ENCODE measurements around the gene RAD51B.

RAD51B gene

DNA sequence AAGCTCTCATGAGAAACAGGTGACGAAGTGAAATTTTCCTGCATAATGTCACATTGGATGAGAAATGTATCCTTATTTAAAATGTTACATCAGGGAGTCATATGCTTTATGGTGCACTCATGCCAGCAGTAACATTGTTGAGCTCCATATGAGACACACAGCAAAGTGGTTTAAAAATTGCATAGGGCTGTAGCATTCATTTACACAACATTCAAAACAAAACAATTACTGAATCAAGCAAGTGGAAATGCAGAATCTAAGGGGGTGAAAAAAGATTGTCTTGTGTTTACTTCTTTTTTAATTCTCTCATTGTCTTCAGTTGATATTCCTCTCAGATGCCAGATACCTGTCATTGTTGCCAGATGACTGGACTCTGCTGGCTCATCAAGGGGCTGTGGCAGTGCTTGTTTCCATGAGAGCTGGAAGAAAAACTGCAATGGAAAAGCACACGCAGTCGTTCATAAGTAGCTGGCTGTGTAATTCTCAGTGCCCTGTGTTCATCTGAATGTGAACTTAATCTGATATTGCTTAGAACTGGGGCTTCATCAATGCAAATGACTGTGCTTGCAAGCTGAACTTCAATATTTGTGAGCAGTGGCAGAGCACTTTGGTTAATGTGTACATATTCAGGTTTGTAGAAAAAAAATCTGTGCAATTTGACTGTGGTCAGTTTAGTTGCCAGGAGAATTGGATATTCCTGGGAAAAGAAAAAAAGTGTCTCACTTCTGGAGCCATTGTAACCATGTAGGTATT, 305.6 kb downstream of the RAD51B start:
- peak; percentile 97 for FAIRE-seq

DNA sequence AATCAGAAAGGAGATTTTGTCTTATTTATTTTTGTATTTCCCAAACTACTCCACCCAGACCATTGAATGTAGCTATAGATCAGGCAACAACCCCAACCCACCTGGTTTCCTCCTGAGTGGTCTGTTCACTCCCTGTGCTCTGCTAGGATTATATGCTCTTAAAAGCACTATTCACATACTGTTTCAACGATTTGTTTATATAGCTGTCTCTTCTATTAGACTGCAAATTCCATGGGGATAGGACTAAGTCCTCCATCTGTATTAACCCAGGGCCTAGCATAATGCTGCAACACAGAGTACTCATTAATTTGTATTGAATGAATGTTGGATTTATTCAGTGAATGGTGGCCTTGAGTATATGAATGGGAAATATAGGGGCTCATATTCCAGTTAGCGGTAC, 307.6 kb downstream of the RAD51B start:
- FAIRE-seq, result peak; percentile 66

DNA sequence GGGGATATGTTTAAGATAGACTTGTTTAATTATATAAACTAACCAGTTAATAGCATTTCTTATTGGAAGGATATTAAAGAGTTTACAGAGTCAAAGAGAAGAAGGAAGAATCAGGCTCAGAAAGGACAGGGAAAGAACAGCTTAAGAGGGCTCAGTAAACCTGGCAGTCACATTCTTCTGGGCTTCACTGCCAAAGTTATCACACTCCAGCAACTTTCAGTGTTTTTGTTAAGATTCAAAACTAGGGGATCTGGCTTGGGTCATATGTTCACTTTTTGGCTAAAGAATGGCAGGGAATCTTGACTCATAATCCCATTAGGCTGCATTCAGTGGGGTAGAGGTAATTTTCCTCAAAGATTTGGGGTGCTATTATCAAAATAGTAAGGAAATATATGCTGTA, 312.3 kb downstream of the RAD51B start:
- FAIRE-seq, result no peak

DNA sequence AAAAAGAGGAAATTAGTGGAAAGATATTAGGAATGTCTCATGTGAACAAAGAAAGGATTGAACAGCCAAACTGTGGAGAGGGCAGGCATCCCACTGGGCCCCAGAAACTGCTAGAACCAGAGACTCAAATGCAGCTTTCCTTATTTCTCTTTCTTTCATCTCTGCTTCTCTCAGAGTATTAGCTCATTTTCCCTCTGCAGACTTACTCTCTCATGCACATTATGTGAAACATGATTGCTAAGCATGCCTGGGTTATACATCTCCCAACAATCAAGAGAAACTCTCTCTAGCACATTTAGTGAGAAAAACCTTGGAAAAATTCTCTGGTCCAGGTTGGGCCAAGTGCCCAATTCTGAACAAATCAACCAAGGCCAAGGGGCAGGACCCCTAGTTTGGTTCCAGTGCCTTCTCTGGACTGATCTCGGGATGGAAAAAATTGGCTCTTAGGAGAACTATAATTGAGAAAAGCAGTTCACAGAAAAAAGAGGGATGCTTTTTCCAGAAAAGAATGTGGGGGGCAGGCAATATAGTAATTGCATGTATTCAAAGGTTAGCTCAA, 313.1 kb downstream of the RAD51B start:
- peak; percentile 99 for FAIRE-seq

DNA sequence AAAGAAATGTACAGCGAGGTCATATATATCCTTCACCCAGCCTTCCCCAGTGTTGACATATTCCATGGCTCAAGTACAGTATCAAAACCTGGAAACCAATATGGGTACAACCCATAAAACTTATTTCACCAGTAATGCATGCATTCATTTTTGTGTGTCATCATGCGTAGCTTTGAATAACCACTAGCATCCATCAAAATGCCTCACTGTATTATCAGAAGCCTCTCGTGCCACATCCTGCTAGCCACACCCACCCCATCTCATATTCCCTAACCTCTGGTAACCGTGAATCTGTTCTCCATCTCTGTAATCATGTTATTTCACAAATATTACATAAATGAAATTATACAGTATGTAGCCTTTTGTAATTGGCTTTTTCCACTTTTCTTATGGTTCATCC, 314.3 kb downstream of the RAD51B start:
- no peak for FAIRE-seq

DNA sequence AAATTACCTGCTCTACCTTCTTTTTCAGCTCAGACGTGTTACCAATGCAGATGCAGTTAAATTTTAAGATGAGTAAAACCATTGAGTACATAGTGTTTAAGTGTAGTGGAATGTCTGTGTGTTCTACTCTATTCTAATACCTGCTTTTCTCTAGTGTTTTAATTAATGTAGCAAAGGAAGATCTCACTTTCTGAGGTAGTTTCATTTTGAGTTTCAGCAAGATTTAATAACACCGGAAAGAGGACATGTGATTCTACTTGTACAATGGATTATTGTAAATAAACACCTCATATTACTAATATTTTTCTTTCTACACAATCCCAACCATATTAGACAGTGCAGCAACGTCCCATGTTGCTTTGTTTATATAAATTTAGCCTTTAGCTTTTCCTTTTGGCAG, 315.4 kb downstream of the RAD51B start:
- FAIRE-seq, result no peak

DNA sequence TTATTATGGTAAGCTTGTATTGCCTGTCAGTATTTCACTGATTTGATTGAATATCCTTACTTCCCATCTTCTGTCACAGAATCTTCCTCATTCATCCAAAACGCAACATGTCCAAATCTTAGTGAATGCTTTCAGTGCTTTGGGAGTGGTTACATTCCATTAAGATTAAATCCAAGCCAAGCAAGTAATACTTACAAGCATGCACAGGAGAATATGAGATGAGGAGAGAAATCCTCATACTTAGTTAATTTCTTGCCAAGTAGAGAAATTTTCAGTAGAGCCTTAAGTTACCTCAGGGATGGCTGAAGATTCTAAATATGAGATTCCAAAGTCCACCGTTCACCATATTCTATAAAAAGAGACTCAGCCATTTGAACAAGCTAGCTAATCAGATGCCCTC, 316.0 kb downstream of the RAD51B start:
- peak; percentile 97 for FAIRE-seq

DNA sequence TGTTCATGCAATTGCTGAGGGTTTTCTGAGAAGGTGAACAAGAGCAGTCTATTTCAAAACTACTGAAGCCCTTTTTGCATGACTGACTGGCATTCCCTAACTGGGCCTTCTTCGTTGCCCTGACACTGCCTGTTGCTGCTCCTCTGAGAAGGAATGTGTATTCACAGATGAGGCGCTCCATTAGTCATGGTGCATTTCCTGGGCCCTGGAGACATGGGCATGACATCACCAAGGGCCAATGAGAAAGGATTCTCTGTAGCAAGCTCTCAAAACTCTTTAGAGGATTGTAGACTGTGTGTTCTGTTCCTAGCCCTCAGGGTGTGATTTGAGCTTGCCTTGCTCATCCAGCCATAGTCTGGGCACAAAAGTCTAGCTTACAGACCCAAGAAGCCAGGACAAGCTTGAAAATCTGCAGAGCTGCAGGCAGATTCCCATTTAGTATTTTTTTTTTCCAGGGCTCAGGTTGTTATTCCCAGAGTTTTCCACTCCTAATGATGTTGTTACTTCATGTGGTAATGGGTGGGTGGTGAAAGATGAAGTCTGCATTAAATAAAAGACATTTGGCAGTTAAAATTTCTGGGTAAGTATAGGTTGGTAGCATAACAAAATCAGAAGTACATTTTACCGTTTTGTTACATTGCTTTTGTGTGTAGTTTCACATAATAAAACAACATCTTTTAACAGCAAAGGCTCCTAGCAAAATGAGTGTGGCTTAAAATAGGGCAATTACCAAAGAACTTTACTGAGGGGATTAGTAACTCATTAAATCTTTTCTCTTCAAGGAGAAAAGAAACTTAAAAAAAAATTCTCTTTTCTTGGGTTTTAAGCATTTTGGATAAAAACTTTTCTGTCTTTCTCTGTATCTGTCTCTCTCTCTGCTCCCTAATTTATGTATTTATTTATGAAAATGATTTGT, 318.4 kb downstream of the RAD51B start:
- no peak for FAIRE-seq

DNA sequence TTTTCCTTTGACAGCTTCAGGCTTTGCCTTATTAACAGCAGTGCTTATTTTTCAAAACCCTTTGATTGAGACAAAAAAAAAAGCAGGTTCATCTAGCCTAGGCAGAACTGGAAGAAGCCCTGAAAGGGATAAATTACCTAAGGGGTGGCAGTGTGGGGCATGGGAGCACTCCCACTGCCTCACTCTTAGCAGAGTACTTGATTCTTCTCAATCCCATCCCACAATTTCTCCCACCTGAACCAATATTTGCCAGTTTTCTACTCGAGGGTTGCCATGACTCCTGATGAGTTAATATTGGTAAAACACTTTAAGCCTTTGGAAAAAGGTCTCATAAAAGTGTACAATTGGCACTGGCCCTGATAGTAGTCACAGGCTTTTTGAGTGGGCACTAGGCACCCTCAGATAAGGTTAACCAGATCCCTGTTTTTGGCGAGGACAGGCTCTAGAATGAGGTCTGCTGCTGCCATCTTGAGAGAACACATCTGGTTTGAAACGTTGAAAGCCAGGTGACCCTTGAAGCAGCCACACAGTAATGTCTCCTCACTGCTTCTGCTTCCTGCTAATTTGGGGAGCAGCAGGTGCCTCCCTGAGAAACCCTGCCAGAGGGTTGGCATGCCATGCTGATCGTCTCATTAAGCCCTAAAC, 320.0 kb downstream of the RAD51B start:
- no peak for FAIRE-seq

DNA sequence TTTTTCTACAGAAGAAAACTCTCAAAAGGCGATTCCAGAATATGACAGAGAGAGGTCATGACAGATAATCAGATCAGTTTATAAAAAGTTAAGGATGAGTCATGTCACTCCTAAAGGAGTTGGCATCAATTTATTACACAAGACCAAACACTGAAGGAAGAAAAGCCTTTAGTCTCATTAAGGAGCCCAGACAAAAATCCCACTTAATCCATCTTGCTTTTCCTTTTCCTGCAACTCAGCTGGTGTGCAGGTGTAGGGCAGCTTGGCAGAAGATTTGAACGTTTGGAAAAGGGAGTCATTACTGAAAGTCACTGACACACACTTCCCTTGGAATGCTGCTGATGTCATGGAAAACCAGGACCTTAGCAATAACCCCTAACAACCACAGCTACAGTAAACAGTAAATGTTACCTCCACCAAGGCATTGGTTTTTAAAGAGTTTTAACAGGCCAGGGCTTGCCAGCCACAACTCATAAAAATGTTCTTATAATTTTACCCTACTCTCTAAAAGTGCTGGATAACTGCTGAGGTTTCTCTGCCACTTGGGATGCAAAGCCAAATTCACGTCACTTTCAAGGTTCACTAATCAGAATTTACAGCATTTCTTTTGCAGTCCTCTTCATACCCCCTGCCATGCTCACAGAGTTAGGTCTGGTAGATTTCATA, 320.6 kb downstream of the RAD51B start:
- peak; percentile 100 for FAIRE-seq

DNA sequence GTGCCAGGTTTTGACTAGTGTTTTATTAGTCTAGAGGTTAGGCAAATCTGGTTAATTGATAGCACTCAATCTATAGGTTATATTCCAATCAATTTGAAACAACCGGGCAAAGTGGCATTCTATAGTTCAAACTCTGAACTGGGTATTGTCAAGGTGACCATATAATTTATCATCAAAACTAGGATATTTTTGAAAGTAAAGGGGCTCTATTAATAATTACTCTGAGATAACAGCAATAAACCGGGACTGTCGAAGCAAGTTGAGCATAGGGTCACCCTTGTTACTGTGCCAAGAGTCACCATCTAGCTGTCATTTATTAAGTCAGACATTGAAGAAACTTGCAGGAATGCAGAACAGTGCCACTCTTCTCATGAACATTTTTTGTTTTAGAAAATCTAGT, 321.2 kb downstream of the RAD51B start:
- no peak for FAIRE-seq

DNA sequence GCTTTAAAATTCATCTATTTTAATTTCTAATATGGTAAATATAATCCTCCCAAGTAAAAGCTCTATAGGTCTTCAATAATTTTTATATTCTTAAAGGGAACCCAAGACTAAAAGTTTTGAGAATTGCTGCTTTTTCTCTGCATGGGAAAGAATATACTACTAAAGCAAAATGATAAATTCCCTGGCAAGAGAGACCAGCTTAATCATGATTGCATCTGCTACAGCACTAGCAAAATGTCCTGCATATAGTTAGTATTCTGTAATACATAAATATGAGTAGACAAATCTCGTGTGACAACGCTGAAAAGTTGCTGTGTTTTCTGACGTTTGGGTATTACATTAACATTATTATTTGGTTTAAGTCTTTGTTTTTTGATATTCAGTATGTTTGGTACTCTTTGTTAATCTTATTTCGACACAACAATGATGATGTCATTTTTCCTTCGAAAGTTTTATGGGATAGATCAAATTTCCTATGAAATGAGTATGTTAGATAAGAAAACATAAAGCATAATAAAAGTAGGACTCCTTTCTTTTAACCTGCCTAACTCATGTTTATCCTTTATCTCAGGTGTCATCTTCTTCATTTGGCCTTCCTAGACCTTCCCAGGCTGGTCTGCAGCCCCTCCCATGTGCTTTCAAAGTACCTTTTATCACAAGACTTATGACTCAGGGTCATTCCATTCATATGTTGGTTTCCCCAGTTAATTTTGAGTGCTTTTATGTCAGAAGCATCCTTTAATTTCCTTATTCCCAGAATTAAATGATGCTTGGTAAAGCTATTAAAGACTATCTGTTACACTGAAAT, 321.9 kb downstream of the RAD51B start:
- no peak for FAIRE-seq

DNA sequence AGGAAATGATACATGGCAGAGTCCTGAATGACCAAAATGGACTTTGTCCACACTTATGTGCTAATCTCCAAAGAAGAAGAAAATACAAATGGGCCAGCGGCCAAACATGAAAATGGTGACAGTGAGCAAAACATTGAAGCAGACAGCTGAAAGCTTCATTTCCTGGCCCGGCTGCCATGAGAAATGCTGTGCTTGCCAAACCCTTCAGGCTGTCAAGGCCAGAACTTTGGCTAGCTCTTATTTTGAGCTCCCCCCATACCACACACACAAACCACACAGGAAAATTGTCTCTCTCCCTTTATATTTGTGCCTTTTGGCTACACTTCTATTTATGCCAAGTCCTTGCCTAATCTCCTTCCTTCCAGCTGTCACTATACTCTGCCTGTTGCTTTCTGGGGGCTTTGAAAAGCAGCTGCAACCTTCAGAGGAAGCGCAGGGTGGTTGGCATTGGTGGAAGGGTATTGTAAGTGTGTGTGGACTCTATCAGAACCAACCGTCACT, 323.8 kb downstream of the RAD51B start:
- FAIRE-seq, result no peak

DNA sequence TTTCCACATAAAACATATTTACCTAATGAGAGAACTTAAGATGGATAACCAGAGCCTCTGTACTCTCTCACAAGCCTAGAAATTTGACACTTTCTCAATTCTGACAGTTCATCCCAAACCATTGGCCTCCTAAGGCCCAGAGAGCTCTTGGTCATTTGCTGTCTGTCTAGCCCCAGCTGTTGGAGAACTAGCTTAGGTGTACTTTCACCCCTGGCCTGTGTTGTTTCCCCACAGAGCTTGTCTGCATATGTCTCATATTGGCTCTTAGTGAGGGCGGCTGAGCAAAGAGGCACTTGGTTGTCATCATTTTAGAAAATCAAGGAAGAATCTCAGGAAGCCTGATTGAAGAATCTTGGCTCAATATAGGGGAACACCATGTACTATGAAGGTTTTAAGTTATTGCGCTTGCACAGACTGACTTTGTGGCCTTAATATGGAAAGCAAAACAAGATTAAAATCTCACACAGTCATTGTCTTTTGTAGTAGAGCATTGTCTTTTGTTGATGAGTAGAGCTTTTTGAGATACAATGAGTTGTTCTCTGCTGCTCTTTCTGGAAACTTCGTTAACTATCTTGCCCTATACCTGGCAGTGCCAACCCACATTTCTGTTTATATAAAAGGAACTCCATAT, 324.6 kb downstream of the RAD51B start:
- peak; percentile 11 for FAIRE-seq

DNA sequence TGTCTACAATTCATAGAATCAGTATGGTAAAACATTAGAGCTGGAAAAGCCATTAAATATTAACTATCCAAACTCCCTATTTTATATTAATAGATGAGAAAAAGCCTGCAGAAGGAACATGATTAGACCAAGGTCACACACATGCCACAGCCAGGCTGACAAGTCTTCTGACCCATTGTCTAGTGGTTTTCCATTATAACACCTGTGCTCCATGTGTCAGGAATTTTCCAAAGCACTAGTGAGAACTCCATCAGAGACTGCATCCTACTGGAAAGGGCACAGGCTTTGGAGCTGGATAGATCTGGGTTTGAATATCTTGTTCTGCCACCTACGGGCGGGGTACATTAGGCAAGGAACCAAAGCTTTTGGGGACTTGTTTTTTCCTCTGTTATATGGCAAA, 325.5 kb downstream of the RAD51B start:
- no peak for FAIRE-seq

DNA sequence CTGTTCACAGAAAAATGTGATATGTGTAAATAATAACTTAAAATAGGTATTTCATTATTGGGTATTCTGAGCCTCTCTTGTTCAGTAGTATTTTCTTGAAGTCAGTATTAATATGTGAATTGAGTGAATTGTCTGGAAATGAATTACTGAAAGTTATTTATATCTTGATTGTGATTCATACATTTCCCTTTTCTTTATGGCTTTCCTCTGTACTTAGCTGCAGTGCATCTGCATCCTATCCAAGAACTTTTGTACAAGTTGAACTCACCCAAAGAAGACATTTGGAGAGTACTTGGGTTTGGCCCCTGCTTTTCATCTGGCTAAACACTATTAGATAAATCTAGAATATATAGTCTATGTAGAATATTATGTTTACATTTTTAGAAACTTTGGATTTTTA, 326.0 kb downstream of the RAD51B start:
- FAIRE-seq, result no peak

DNA sequence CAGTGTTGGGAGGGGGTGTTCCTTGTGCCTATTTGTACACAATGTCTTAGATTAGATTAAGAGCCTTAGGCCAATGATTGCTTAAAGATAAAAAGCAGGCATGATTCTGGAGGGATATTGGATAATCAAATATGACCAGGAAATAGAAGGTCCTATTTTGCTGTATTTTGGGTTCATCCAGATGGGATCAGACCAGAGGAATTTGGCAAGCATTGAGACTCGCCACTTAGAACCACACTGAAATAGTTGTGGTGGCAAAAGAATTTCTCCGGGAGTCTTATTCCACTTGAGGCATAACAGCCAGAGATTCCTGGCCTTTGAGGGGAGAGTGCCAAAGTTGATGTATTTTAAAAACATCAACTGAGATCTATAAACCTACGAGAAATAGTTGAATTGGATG, 327.2 kb downstream of the RAD51B start:
- FAIRE-seq, result no peak

DNA sequence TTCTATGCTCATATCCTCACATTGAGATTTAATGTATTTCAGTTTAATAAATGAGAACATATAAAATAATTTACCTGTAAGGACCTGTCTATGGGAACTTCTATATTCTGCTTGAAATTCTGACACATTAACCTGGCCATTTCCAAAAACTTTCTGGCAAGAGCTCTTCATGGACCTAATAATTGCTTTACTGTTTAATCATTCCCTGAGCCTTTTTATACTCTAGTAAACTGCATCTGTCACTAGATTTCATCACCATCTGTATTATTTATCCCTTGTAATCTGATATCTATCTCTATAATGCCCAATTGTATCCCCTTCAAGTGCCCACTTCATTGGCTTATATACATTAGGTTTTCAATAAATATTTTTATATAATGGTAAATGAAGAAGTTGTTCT, 327.7 kb downstream of the RAD51B start:
- no peak for FAIRE-seq

DNA sequence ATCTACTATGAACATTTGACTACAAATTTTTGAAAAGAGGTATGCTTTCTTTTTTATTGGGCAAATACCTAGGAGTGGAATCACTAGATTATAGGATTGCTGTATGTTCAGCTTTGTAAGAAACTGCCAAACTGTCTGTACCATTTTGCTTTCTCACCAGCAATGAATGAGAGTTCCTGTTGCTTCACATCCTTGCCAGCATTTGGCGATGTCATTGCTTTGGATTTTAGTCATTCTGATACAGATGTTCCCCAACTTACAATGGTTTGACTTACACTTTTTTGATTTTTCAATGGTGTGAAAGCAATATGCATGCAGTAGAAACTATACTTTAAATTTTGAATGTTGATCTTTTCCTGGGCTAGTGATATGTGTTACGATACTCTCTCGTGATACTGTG, 328.7 kb downstream of the RAD51B start:
- FAIRE-seq, result peak; percentile 50

DNA sequence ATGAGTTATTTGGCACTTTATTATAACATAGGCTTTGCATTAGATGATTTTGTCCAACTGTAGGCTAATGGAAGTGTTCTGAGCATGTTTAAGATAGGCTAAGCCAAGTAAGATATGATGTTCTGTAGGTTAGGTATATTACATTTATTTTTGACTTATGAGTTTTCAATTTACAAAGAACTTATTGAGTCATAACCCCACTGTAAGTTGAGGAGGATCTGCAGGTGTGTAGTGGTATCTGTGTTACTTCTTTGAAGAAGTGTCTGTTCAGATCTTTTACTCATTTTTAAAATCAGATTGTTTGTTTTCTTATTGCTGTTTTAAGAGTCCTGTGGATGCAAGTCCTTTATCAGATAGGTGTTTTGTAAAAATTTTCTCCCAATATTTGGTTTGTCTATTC, 329.2 kb downstream of the RAD51B start:
- FAIRE-seq, result no peak

DNA sequence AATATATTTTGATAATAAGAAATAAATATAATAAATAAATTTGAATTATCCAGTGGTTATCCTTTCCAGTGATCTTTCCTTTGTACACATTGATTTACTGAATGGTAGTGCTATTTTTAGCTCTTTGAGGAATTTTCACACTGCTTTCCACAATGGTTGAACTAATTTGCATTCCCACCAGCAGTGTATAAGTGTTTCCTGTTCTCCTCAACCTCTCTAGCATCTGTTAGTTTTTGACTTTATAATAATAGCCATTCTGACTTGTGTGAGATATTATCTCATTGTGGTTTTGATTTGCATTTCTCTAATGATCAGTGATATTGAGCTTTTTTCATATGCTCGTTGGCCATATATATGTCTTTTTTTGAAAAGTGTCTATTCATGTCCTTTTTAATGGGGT, 333.7 kb downstream of the RAD51B start:
- FAIRE-seq, result no peak
